GM12874 (cell line): Measurements from ENCODE around the gene EPM2A.

Source experiments
- TF ChIP-seq, protein P1 (sequence below): IDR thresholded peaks from 2 replicates; pipeline ENCODE4 v1.5.1; 2011; ENCODE audit warnings: low read depth, mild to moderate bottlenecking, control low read depth, low read length, moderate library complexity; ENCODE audit not compliant: insufficient read depth

EPM2A gene

DNA sequence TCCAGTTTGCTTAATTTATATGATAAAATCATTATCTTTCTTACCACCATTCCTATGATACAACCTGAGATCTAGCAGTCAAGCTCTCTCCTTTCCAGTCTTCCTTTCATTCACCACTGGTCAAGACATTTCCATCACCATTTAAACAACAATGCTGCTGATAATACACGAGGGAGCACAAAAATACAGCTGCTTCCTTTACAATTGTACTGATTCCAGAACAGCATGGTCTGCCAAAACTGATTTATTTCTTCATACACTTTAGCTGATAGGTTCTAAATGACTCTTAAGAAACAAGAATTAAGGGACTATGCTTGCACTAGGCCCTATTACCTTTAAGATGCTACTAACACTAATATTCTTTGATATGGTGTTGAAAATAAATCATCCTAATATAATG lies 65.0 kb downstream of the EPM2A start:
- TF ChIP-seq, protein P1, sequence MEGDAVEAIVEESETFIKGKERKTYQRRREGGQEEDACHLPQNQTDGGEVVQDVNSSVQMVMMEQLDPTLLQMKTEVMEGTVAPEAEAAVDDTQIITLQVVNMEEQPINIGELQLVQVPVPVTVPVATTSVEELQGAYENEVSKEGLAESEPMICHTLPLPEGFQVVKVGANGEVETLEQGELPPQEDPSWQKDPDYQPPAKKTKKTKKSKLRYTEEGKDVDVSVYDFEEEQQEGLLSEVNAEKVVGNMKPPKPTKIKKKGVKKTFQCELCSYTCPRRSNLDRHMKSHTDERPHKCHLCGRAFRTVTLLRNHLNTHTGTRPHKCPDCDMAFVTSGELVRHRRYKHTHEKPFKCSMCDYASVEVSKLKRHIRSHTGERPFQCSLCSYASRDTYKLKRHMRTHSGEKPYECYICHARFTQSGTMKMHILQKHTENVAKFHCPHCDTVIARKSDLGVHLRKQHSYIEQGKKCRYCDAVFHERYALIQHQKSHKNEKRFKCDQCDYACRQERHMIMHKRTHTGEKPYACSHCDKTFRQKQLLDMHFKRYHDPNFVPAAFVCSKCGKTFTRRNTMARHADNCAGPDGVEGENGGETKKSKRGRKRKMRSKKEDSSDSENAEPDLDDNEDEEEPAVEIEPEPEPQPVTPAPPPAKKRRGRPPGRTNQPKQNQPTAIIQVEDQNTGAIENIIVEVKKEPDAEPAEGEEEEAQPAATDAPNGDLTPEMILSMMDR: no peak

DNA sequence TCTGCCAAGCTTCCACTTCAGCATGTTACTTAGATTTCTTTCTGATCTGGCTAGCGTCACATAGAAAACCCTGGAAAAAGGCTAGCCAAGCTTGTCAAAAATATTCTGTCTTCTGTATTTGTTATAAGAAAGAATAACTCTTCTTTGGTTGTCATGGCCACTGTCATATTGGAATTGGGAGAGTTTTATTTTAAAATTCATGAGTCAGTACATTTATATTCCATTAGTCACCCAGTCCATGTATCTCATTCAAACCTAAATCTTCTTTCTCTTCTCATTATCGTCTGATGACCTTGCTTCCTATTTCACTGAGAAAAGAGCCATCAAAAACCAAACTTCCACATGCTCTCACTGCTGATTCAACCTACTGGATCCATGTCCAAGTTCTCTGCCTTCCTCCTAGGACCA lies 65.7 kb downstream of the EPM2A start:
- TF ChIP-seq, protein P1: no peak

GRCh38 chr6:145668844-145669243 lies 66.5 kb downstream of the EPM2A start:
- TF ChIP-seq, protein P1: no peak

- TF ChIP-seq, protein P1: no peak
These were observed 74.6 kb downstream of the EPM2A start for GRCh38 chr6:145660676-145661075.

DNA sequence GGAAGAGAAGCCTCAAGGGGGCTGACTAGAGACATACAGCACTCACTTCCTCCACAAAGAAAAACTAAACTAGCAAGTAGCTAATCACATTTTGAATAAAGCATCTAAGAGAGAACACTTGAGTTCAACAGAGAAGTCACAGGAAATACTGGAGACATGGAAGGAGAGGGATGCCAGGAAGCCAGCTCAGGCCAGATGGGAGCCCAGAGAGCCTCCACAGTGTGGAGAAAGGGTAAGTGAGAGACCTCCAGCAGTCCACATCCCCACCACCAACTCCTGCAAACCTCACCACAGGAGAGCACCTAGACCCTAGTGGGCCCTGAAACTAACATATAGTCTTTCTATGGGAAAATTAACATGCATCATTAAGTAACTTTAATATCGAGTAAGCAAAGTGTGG lies 79.2 kb downstream of the EPM2A start:
- TF ChIP-seq, protein P1: no peak

GRCh38 chr6:145652572-145652971 lies 82.7 kb downstream of the EPM2A start:
- TF ChIP-seq, protein P1: no peak

GRCh38 chr6:145651988-145652387 lies 83.3 kb downstream of the EPM2A start:
- TF ChIP-seq, protein P1: no peak

DNA sequence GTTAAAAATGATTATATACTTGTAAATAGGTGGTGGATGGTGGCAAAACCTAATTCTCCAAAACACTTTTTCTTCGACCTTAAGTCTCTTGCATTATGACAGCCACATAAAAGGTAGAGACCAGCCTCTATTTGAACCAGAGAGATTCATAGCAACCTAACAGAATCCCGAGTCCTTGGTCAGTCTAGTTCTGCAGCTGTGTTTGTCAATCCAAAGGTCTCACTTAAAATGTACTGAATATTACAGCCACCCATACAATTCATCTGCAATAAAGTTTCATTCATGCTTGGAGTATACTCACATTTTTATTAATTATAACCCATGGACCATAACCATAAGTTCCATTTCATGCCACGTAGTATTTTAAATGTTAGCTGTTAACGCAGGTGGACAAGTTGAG lies 87.2 kb downstream of the EPM2A start:
- TF ChIP-seq, protein P1: no peak
